Suppressor macrophage (primary cell): ENCODE measurements around the gene BAG2.

Experiments used
- DNase-seq, 4 experiments: peaks; one replicate each; pipeline ENCODE4 v3.0.0-alpha.2; 2020 to 2022

Gene BAG2

GRCh38 chr6:57222743-57223077, 50.6 kb downstream of the BAG2 start:
- peak in 1 of 4 experiments; percentile 7 for DNase-seq

GRCh38 chr6:57224769-57225515, 52.8 kb downstream of the BAG2 start:
- peak in 3 of 4 experiments; percentile 47 to 57 (median 50) for DNase-seq

GRCh38 chr6:57226221-57226620, 54.1 kb downstream of the BAG2 start:
- DNase-seq = no peak
